ENCODE measurements around the gene ITGAE.
"Not testable (repeated sequence)": the region's sequence is repeated elsewhere in the genome, so short reads cannot be mapped to it uniquely, and the experiment has no call there.

Gene ITGAE

GRCh38 chr17:3846437-3847164 lies 45.6 kb upstream of the ITGAE start:
- no peaks in the 10 kb centered on the region for H3K27me3 ChIP-seq (ENCODE audit: insufficient read depth, low read depth)
- no peak overlapping the region for H3K9ac ChIP-seq

GRCh38 chr17:3845621-3846436 lies 44.8 kb upstream of the ITGAE start, which contains the start of gene NCBP3:
Gene NCBP3 (minus strand): TSS chr17:3846246. CDS start chr17:3846223, 23 bp downstream.
- Histone ChIP-seq H4K20me1 (ENCODE audit: insufficient read depth) (no peaks in the 10 kb centered on the region), H3K36me3 (ENCODE audit: insufficient read depth) (no peaks in the 10 kb centered on the region), H3K4me2 (peak within 1 kb of the TSS; percentile 69; the same call in 1 of the 2 replicates), H3K79me2 (ENCODE audit: insufficient read depth, low read depth) (peaks cover 20% of the 10 kb centered on the region), H2AFZ (ENCODE audit: low read depth) (peak within 1 kb of the TSS; percentile 81), H3K4me1 (ENCODE audit: low read depth, poor library complexity, severe bottlenecking) (peaks cover 7% of the 10 kb centered on the region), H3K4me3 (IDR thresholded peaks at IDR 0.05; ENCODE audit: insufficient read depth, low read depth, low read length) (no peak within 1 kb of the TSS), H3K27me3 (ENCODE audit: insufficient read depth, low read depth) (no peaks in the 10 kb centered on the region), H3K27ac (no peak within 1 kb of the TSS), H3K9ac (peak within 1 kb of the TSS; percentile 78)
- TF ChIP-seq CTCF (conservative IDR thresholded peaks at IDR 0.05; ENCODE audit: low read depth, low read length) = peak; percentile 79

More at GRCh38 chr17:3846437-3847164, 45.6 kb upstream of the ITGAE start:
- TF ChIP-seq CTCF (conservative IDR thresholded peaks at IDR 0.05; ENCODE audit: low read depth, low read length) = no peak; the same call in 1 of the 2 replicates
- Histone ChIP-seq H3K27ac (no peak overlapping the region), H3K4me1 (ENCODE audit: low read depth, poor library complexity, severe bottlenecking) (peaks cover 7% of the 10 kb centered on the region), H3K79me2 (ENCODE audit: insufficient read depth, low read depth) (peaks cover 20% of the 10 kb centered on the region), H3K4me2 (peak overlapping the region; percentile 60; the same call in 1 of the 2 replicates), H3K36me3 (ENCODE audit: insufficient read depth) (no peaks in the 10 kb centered on the region), H2AFZ (ENCODE audit: low read depth) (peak overlapping the region; percentile 81), H4K20me1 (ENCODE audit: insufficient read depth) (no peaks in the 10 kb centered on the region), H3K4me3 (IDR thresholded peaks at IDR 0.05; ENCODE audit: insufficient read depth, low read depth, low read length) (no peak overlapping the region)

GRCh38 chr17:3845291-3845620 lies 44.3 kb upstream of the ITGAE start:
- H3K9ac ChIP-seq = peak overlapping the region; percentile 78; the same call in 1 of the 2 replicates
- no peak for TF ChIP-seq CTCF (conservative IDR thresholded peaks at IDR 0.05; ENCODE audit: low read depth, low read length)
- H2AFZ ChIP-seq (ENCODE audit: low read depth) = peak overlapping the region; percentile 73; the same call in 1 of the 2 replicates
- no peaks in the 10 kb centered on the region; the same call in 1 of the 2 replicates for H3K36me3 ChIP-seq (ENCODE audit: insufficient read depth)
- H3K27me3 ChIP-seq (ENCODE audit: insufficient read depth, low read depth) = no peaks in the 10 kb centered on the region
- no peaks in the 10 kb centered on the region for H4K20me1 ChIP-seq (ENCODE audit: insufficient read depth)
- H3K27ac ChIP-seq = no peak overlapping the region
- H3K79me2 ChIP-seq (ENCODE audit: insufficient read depth, low read depth) = peaks cover 20% of the 10 kb centered on the region
- H3K4me1 ChIP-seq (ENCODE audit: low read depth, poor library complexity, severe bottlenecking) = peaks cover 7% of the 10 kb centered on the region
- no peak overlapping the region for H3K4me3 ChIP-seq (IDR thresholded peaks at IDR 0.05; ENCODE audit: insufficient read depth, low read depth, low read length)
- H3K4me2 ChIP-seq = peak overlapping the region; percentile 69; the same call in 1 of the 2 replicates

GRCh38 chr17:3844556-3844955 lies 43.6 kb upstream of the ITGAE start:
- H3K4me3 ChIP-seq (IDR thresholded peaks at IDR 0.05; ENCODE audit: insufficient read depth, low read depth, low read length); H3K27ac ChIP-seq: not testable (repeated sequence)
- peaks cover 20% of the 10 kb centered on the region for H3K79me2 ChIP-seq (ENCODE audit: insufficient read depth, low read depth)

More at GRCh38 chr17:3844556-3844955, 43.6 kb upstream of the ITGAE start:
- H3K9ac ChIP-seq; H4K20me1 ChIP-seq (ENCODE audit: insufficient read depth); H3K27me3 ChIP-seq (ENCODE audit: insufficient read depth, low read depth); H3K36me3 ChIP-seq (ENCODE audit: insufficient read depth); H3K4me1 ChIP-seq (ENCODE audit: low read depth, poor library complexity, severe bottlenecking); H2AFZ ChIP-seq (ENCODE audit: low read depth): not testable (repeated sequence)
- peak overlapping the region; percentile 69; the same call in 1 of the 2 replicates for H3K4me2 ChIP-seq
